Activated CD4-positive, alpha-beta T cell treated with anti-CD3 and anti-CD28 coated beads, Interleukin-2, amount 50 U/mL, for 16 hours (primary cell): ENCODE data around the gene TBXA2R.
"Not testable (repeated sequence)": the region's sequence is repeated elsewhere in the genome, so short reads cannot be mapped to it uniquely, and the experiment has no call there.

Experiments
- DNase-seq: peaks from one replicate; pipeline ENCODE4 v3.0.0-alpha.2; 2020

The TBXA2R gene

GRCh38 chr19:3638208-3639193, 31.8 kb upstream of the TBXA2R start:
- no peak for DNase-seq

DNA sequence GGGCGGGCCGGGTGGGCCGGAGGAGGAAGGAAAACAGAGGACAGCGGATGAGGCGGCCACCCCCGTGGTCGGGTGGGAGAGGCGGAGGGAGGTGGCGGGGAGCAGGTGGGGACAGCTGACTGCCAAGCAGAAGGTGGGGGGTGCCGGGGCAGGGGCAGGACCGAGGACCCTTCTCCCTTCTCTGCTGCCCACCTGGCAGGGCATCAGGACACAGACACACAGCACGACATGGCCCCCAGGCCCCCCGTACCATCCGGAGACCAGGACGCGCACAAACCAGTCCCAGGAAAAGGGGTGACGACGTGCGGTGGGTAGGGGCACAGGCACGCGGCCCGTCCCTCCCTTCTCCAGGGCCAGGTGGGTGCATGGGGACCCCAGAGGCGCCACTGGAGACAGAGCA, 30.9 kb upstream of the TBXA2R start:
- no peak for DNase-seq

DNA sequence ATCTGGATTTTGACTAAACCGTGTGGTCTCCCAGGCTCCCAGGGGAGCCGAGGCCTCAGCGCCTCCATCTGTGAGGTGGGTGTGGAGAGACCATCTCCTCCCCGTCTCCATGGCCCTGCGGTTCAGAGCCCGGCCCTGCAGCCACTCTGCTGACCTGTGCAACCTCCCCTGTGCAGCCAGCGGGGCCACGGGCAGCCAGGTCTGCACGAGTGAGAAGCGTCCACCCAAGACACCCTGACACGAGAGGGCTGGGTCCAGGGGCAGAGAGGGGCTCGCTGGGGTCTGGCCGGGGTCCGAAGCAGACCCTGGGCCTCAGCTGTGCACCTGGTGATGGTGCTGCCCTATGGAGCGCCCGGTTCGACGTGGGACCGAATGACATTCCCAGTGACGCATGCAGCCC, 30.3 kb upstream of the TBXA2R start:
- DNase-seq, result no peak

- no peak for DNase-seq
Measured at GRCh38 chr19:3636506-3636905, 29.8 kb upstream of the TBXA2R start.

DNA sequence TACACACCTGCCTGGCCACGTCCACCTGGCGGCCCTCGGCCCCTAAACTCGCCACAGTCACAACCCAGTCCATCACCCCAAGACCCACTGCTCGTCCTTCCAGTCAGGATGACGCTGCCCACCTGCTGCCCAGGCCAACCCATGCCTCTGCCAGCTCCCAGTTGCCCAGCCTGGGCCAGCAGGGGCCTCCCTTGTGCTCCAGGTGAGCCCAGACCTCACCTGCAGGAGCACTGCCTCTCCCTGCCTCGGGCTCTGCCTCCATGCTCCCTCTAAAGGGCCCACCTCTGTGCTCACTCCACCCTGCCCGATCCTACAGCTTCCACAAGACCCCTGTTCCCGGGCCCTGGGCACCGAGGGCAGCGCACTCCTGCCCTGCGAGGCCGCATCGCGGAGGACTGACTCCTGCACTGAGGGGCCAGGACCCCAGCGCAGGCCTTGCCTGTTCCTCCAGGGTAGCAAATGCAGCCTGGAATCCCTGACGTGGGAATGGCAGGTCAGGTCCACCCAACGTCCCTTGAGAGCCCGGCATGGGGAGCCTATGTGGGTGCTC, 27.9 kb upstream of the TBXA2R start:
- DNase-seq, result no peak

GRCh38 chr19:3633559-3633988, 26.9 kb upstream of the TBXA2R start:
- no peak for DNase-seq

- no peak for DNase-seq
Measured at GRCh38 chr19:3632739-3633558, 26.3 kb upstream of the TBXA2R start.

DNA sequence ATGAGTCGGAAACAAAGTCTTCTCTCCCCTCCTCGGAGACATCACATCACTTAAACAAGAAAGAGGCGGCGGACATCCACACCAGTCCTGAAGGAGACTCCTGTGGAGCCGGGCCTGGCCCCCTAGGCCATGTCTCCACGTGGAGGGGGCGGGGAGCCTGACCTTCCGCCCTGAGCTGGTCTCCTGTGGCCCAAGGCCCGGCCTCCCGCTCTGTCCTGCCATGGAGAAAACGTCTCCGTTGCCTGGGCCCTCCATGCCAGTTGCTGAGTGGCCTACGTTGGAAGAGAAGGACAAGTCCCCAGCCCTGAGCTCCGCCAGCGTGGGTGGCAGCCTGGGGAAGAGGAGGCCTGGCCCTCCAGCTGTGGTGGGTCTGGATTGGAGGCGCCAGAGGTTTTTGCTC, 25.4 kb upstream of the TBXA2R start:
- no peak for DNase-seq

- no peak for DNase-seq
Measured at GRCh38 chr19:3631053-3631861, 24.6 kb upstream of the TBXA2R start.

DNA sequence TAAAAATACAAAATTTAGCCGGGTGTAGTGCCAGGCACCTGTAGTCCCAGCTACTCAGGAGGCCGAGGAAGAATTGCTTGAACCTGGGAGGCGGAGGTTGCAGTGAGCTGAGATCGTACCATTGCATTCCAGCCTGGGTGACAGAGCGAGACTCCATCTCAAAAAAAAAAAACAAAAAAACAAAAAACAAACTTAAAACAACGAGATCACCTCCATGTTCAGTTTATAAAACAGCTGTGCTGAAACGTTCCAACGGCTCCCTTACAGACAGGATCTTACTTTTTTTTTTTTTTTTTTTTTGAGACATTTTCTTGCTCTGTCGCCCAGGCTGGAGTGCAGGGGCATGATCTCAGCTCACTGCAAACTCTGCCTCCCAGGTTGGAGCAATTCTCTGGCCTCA, 22.1 kb upstream of the TBXA2R start:
- not testable (repeated sequence) for DNase-seq

DNA sequence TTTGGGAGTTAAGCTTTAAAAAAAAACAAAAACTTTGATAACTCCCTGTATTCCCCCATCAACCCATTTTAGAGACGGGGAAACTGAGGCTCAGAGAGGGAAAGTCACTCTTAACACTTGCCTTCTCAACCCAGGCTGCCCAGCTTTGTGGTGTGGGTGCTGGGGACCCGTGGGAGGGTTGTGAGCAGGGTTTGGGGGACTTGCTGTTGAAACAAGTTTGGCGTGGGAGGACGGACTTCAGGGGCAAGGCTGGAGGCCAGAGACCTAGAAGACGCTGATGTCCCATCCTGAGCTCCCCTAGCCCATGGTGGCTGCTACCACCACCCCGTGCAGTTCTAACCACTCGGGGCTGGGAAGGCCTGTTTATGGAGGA, 20.7 kb upstream of the TBXA2R start:
- DNase-seq, result no peak

DNA sequence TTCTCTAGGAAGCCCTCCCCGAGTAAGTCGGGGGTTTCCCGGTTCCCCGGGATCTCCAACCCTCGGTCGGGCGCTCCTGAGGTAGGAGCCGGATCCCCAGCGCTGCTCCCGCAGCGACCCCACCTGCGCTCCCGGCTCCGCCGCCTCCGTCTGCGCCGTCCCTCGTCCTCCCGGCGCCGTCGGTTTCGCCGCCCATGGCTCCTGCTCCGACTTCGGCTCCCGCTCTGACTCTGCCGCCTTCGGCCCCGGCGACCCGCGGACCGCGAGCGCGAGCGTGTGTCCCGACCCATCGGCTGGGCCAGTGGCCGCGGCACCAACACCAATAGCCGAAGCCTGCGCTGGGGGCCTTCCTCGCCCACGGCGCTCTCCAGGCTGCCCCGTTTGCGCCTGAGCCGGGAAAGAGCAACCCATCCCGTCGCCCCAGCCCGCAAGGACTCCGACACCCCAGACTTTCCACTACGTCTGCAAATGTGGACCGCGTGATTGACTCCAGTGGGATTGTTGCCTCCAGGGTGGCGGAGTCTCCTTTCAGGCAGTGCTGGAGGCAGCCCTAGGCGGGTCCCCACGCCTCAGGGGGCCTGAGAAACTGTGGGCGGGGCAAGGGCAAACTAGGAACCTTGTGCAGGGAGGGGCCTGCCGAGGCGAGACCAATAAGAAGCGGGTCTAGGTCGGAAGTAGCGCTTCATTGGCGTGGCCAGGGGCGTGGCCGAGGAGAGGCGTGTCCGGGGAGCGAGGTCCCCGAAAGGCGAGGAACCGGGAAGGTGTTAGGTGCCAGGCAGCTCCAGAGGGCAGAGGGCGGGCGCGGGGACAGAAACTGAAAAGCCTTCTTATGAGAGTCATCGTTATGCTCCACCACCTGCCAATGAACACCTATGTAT, 20.0 kb upstream of the TBXA2R start, which contains the start of gene CACTIN:
Gene CACTIN (minus strand): TSS at position 318 of the 878 bp plus-strand sequence. CDS start 28 bp downstream, at position 290.
- DNase-seq, result peak; percentile 99

DNA sequence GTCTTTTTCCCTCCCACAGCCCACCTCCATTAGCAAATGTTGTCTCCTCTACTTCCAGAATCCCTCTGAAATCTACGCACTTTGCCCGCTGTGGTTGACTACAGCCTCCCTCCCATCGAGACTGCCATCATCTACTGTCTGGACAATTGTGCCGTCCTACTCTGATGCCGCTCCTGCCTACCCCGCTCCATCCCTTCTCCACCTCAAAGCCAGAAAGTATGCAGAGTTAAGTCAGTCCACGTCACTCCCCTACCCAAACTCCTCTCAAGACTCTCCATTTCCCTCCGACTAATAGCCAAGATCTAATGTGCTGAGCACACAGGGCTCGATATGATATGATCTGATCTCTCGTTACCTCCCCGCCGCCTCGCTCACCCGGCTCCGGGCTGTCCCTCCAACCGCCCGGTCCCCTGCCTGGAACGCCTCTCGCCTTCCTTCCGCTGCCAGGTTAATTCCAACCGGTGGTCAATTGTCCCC, 19.4 kb upstream of the TBXA2R start:
- DNase-seq, result no peak

DNA sequence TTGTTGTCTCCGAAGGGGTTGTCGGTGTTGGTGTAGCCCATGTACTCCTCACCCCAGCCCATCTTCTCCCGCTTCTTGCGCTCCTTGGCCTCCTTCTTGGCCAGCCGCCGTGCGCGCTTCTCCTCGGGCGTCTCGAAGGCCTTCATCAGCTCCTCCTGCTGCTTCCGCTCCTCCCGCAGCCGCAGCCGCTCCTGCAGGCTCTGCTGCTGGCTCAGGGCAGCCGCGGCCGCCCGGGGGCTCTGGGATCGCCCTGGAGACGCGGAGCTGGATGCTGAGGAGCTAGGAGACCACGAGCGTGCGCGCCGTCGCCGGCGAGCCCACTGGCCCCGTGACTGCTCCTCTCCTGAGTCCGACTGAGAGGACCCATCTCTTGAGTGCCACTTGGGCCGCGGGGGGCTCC, 17.0 kb upstream of the TBXA2R start:
- no peak for DNase-seq

DNA sequence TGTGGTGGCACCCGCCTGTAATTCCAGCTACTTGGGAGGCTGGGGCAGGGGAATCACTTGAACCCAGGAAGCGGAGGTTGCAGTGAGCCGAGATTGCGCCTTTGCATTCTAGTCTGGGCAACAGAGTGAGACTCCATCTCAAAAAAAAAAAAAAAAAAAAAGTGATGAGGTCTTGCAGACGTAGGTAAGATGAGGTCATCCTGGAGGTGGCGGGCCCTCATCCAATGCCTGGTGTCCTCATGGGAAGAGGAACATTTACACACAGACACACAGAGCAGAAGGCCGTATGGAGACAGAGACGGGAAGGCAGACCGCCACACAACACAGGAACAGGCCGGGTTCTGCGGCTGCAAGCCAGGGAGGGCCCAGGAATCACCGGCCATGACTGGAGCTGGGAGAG, 15.5 kb upstream of the TBXA2R start:
- no peak for DNase-seq

GRCh38 chr19:3621689-3622088, 15.0 kb upstream of the TBXA2R start:
- no peak for DNase-seq

GRCh38 chr19:3620817-3621547, 14.3 kb upstream of the TBXA2R start:
- no peak for DNase-seq

DNA sequence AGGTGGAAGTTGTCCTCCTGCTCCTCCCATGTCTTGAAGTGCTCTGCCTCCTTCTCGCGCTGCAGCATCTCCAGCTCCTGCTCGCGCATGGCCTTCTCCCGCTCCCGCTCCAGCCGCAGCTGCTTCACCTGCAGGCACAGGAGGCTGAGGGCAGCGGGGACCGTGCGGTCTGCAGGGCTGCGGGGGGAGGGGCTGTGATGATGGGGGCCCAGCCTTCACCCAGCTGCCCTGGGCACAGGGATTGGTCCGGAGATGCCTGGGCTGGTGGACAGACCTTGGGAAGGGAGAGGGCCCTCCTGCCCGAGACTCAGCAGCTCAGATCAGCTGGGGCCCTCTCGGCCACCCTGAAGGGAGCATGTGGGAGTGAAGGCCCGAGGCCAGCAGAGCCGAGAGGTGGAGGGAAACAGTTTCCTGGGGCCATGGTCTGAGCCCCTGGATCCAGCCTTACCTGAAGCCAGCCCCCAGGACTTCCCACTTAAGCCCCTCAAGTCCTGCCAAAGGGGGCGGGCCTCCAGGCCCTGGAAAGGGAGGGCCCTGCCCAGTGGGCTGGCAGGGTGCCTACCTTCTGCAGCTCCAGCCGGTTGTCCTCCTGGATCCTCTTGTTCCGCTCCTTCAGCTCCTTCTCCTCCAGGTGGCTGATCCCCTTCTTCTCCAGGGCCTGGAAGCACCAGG, 13.6 kb upstream of the TBXA2R start:
- DNase-seq, result no peak

GRCh38 chr19:3619631-3620012, 12.9 kb upstream of the TBXA2R start:
- DNase-seq, result no peak
